Thyroid gland (tissue), 4 donors: ENCODE data around the gene SCAPER.

Experiments used
- POLR2A ChIP-seq, 2 donors: fragments of 450-650 bp; IDR thresholded peaks; one replicate each; pipeline ENCODE4 v1.6.1; 2017; ENCODE audit warnings: antibody characterized with exemption in 2 of 2, mild to moderate bottlenecking in 2 of 2, moderate library complexity in 1 of 2
- TF ChIP-seq, protein P1 (sequence below), 6 experiments: fragments of 200-600 bp in 3 of 6; fragments of 450-650 bp in 3 of 6; sonication (generic) in 3 of 6; IDR thresholded peaks; one replicate each; pipeline ENCODE4 v1.5.1; 2016 to 2019; ENCODE audit warnings: antibody characterized with exemption in 6 of 6, mild to moderate bottlenecking in 2 of 6, inconsistent platforms in 1 of 6, moderate library complexity in 1 of 6

DNA sequence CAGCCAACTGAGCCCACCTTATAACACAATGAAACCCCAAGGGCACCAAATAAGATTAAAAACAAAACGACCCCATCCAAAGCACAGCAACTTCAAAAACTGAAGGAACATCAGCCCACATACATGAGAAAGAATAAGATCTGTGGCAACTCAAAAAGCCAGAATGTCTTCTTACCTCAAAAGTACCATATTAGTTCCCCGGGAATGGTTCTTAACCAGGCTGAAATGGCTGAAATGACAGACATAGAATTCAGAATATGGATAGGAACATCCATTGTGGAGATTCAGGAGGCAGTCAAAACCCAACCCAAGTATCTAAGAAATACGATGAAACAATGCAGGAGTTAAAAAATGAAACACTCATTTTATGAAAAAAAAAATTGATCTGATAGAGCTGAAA lies 222.3 kb downstream of the SCAPER start:
- TF ChIP-seq, protein P1, sequence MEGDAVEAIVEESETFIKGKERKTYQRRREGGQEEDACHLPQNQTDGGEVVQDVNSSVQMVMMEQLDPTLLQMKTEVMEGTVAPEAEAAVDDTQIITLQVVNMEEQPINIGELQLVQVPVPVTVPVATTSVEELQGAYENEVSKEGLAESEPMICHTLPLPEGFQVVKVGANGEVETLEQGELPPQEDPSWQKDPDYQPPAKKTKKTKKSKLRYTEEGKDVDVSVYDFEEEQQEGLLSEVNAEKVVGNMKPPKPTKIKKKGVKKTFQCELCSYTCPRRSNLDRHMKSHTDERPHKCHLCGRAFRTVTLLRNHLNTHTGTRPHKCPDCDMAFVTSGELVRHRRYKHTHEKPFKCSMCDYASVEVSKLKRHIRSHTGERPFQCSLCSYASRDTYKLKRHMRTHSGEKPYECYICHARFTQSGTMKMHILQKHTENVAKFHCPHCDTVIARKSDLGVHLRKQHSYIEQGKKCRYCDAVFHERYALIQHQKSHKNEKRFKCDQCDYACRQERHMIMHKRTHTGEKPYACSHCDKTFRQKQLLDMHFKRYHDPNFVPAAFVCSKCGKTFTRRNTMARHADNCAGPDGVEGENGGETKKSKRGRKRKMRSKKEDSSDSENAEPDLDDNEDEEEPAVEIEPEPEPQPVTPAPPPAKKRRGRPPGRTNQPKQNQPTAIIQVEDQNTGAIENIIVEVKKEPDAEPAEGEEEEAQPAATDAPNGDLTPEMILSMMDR (IDR thresholded peaks at IDR 0.05) = no peak
- no peak for TF ChIP-seq POLR2A (IDR thresholded peaks at IDR 0.05)
